GM12878 (cell line): ENCODE measurements around the gene PKNOX1.

Source experiments
- CTCF ChIP-seq, 3 experiments: IDR thresholded peaks in 2 of 3; conservative IDR thresholded peaks in 1 of 3; 2 replicates each; pipeline ENCODE4 v1.5.1; 2011; ENCODE audit warnings: low read depth in 3 of 3, low read length in 3 of 3, mild to moderate bottlenecking in 3 of 3, control low read depth in 2 of 3, moderate library complexity in 2 of 3, inconsistent platforms in 1 of 3, mixed read lengths in 1 of 3; ENCODE audit not compliant: control insufficient read depth in 2 of 3, insufficient read depth in 1 of 3; ENCODE audit errors: extremely low read depth in 1 of 3
- EZH2 ChIP-seq: IDR thresholded peaks from 2 replicates; pipeline ENCODE4 v1.6.1; 2012; ENCODE audit warnings: low read depth, mild to moderate bottlenecking, control low read depth, inconsistent platforms, low read length, borderline replicate concordance; ENCODE audit not compliant: control insufficient read depth
- FOS ChIP-seq: IDR thresholded peaks from 3 replicates; pipeline ENCODE4 v1.6.1; 2011; ENCODE audit warnings: borderline replicate concordance; ENCODE audit not compliant: insufficient read length; ENCODE audit errors: extremely low read depth
- FOXK2 ChIP-seq: fragments of 450-650 bp; IDR thresholded peaks from 2 replicates; pipeline ENCODE4 v1.6.1; 2017; ENCODE audit warnings: mild to moderate bottlenecking, moderate library complexity
- GABPA ChIP-seq: IDR thresholded peaks from 2 replicates; pipeline ENCODE4 v1.6.1; 2014; ENCODE audit warnings: antibody characterized with exemption, low read depth, mild to moderate bottlenecking, inconsistent platforms
- MTA2 ChIP-seq: fragments of 450-650 bp; IDR thresholded peaks from 2 replicates; pipeline ENCODE4 v1.6.1; 2016; ENCODE audit warnings: low read depth, mild to moderate bottlenecking, moderate library complexity
- NFIC ChIP-seq: IDR thresholded peaks from 2 replicates; pipeline ENCODE4 v1.6.1; 2012; ENCODE audit warnings: low read depth, mild to moderate bottlenecking, inconsistent platforms, low read length, moderate library complexity
- POLR2A ChIP-seq: IDR thresholded peaks from 2 replicates; pipeline ENCODE4 v1.6.1; 2011; ENCODE audit warnings: low read depth, mild to moderate bottlenecking, low read length
- REST ChIP-seq: IDR thresholded peaks from 2 replicates; pipeline ENCODE4 v1.6.1; 2012; ENCODE audit warnings: mild to moderate bottlenecking, low read depth, low read length
- SP1 ChIP-seq: IDR thresholded peaks from one replicate; pipeline ENCODE4 v1.6.1; 2011; ENCODE audit warnings: low read depth, low read length
- STAT1 ChIP-seq: fragments of 450-650 bp; conservative IDR thresholded peaks from 2 replicates; pipeline ENCODE4 v1.6.1; 2014; ENCODE audit warnings: antibody characterized with exemption, mild to moderate bottlenecking
- TCF12 ChIP-seq: IDR thresholded peaks from 2 replicates; pipeline ENCODE4 v1.6.1; 2011; ENCODE audit warnings: low read depth, mild to moderate bottlenecking, low read length
- USF1 ChIP-seq: IDR thresholded peaks from 2 replicates; pipeline ENCODE4 v1.6.1; 2011; ENCODE audit warnings: borderline replicate concordance, low read depth, mild to moderate bottlenecking, moderate library complexity, mixed read lengths, low read length; ENCODE audit not compliant: insufficient read depth; ENCODE audit errors: extremely low read length
- ZNF274 ChIP-seq: IDR thresholded peaks from one replicate; pipeline ENCODE4 v1.8.0; 2011; ENCODE audit not compliant: insufficient read length, insufficient read depth

GRCh38 chr21:43021191-43021590 is 46.8 kb downstream of the PKNOX1 start:
- no peak for TF ChIP-seq MTA2
- no peak for TF ChIP-seq SP1
- no peak for TF ChIP-seq REST
- no peak for TF ChIP-seq EZH2
- no peak for TF ChIP-seq FOXK2
- TF ChIP-seq CTCF (IDR thresholded peaks at IDR 0.05 in 2 of 3, conservative IDR thresholded peaks at IDR 0.05 in 1 of 3; ENCODE audit: control insufficient read depth in 2 of 3, extremely low read depth in 1 of 3, insufficient read depth in 1 of 3, low read depth in 3 of 3, low read length in 3 of 3): no peak
- TF ChIP-seq NFIC: no peak
- no peak for TF ChIP-seq USF1
- TF ChIP-seq POLR2A: no peak
- no peak for TF ChIP-seq FOS
- no peak for TF ChIP-seq STAT1
- TF ChIP-seq GABPA: no peak
- no peak for TF ChIP-seq ZNF274
- TF ChIP-seq TCF12: no peak
